Gastrocnemius medialis (tissue), 4 donors: ENCODE results near the gene COQ3. TPM values are rescaled to one million over a fixed set of nuclear protein-coding genes. Genes with fewer than 3 reads are reported as not detected.

Experiments used
- ATAC-seq, 2 donors: fragments of 150-250 bp; one replicate each; pipeline ENCODE4 v1.9.1; 2016
- DNase-seq, 2 donors: peaks; one replicate each; pipeline ENCODE4 v3.0.0-alpha.2; 2019
- H3K27ac ChIP-seq, 4 donors: fragments of 200-600 bp; sonication (generic); 1 replicate in 1 of 4; 2 replicates in 3 of 4; pipeline ENCODE4 v1.5.1; 2016 to 2018; ENCODE audit warnings: mild to moderate bottlenecking in 2 of 4, moderate library complexity in 1 of 4
- H3K27me3 ChIP-seq, 3 donors: fragments of 200-600 bp; sonication (generic) in 2 of 3; 1 replicate in 1 of 3; 2 replicates in 2 of 3; pipeline versions ENCODE4 v1.5.1 to v1.6.0; 2016 to 2019; ENCODE audit warnings: mild to moderate bottlenecking in 1 of 3, moderate library complexity in 1 of 3
- H3K36me3 ChIP-seq, 2 donors: fragments of 200-600 bp; sonication (generic) in 1 of 2; one replicate each; pipeline ENCODE4 v1.5.1; 2017 to 2018
- H3K4me1 ChIP-seq, 2 donors: fragments of 200-600 bp; sonication (generic) in 1 of 2; one replicate each; pipeline ENCODE4 v1.5.1; 2016 to 2017; ENCODE audit warnings: mild to moderate bottlenecking in 2 of 2
- H3K4me3 ChIP-seq, 4 donors: fragments of 200-600 bp; sonication (generic) in 3 of 4; 1 replicate in 1 of 4; 2 replicates in 3 of 4; pipeline ENCODE4 v1.5.1; 2016 to 2019; ENCODE audit warnings: mild to moderate bottlenecking in 2 of 4
- H3K9me3 ChIP-seq, 3 donors: fragments of 200-600 bp; sonication (generic) in 2 of 3; 1 replicate in 1 of 3; 2 replicates in 2 of 3; pipeline ENCODE4 v1.5.1; 2016 to 2019
- POLR2A ChIP-seq, 2 donors: fragments of 450-650 bp; IDR thresholded peaks; one replicate each; pipeline ENCODE4 v1.6.1; 2017; ENCODE audit warnings: antibody characterized with exemption in 2 of 2, mild to moderate bottlenecking in 2 of 2, moderate library complexity in 2 of 2
- in situ Hi-C, 4 donors: fragments of 200-750 bp; cut with MboI; loops; one replicate each; pipeline versions ENCODE4 v1.15.0 to v1.8.0; 2017; ENCODE audit warnings: low sequenced_read_pairs in 4 of 4
- intact Hi-C: fragments of 100-400 bp; cut with DNase I; formaldehyde crosslinking; loops from one replicate; pipeline ENCODE4 v1.15.1; 2023; ENCODE audit warnings: low total_unique reads
- total RNA-seq, 4 donors: library from RNA; depleted of rRNA; stranded (reverse); fragments of >200 nt; gene quantifications; one replicate each; pipeline versions ENCODE4 v1.1.0 to v1.2.3, GENCODE V29; 2016
- TF ChIP-seq, protein P1 (sequence below), 5 experiments: fragments of 450-650 bp in 3 of 5; fragments of 200-600 bp in 2 of 5; sonication (generic) in 2 of 5; IDR thresholded peaks in 4 of 5; conservative IDR thresholded peaks in 1 of 5; 1 replicate in 4 of 5; 2 replicates in 1 of 5; pipeline ENCODE4 v1.5.1; 2016 to 2019; ENCODE audit warnings: antibody characterized with exemption in 5 of 5, mild to moderate bottlenecking in 3 of 5, moderate library complexity in 3 of 5

Gene COQ3
- total RNA-seq, 4 donors from 2014 or later = 4.2 to 11.4 (median 7.3) TPM

DNA sequence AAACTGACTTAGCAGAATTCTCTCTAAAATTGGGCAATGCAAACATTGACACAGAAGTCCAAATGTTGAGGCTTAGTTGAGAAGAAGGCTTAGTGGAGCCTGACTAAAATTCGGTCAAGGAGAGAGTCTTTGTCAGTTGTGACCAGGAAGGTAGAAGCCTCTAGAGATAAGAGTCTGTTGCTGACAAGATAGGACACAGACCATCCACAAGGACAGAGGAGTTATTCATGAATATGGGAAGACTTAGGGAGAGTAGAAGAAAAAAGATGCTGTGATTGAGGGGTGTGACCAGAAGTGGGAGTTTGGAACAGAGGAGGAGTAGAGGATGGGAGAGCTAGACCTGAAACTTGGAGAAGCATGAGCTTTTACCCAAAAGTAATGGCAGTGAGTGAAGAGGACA lies 37.4 kb downstream of the COQ3 start:
- H3K36me3 ChIP-seq = no peaks in the 10 kb centered on the region
- TF ChIP-seq POLR2A (IDR thresholded peaks at IDR 0.05) = no peak
- TF ChIP-seq, protein P1, sequence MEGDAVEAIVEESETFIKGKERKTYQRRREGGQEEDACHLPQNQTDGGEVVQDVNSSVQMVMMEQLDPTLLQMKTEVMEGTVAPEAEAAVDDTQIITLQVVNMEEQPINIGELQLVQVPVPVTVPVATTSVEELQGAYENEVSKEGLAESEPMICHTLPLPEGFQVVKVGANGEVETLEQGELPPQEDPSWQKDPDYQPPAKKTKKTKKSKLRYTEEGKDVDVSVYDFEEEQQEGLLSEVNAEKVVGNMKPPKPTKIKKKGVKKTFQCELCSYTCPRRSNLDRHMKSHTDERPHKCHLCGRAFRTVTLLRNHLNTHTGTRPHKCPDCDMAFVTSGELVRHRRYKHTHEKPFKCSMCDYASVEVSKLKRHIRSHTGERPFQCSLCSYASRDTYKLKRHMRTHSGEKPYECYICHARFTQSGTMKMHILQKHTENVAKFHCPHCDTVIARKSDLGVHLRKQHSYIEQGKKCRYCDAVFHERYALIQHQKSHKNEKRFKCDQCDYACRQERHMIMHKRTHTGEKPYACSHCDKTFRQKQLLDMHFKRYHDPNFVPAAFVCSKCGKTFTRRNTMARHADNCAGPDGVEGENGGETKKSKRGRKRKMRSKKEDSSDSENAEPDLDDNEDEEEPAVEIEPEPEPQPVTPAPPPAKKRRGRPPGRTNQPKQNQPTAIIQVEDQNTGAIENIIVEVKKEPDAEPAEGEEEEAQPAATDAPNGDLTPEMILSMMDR (IDR thresholded peaks at IDR 0.05 in 4 of 5, conservative IDR thresholded peaks at IDR 0.05 in 1 of 5) = no peak
- peaks cover 0 to 24% (median 10%) of the 10 kb centered on the region in 3 donors for H3K27me3 ChIP-seq
- in situ Hi-C loops (no loop called here), intact Hi-C loops (no loop called here)
- H3K27ac ChIP-seq = no peak overlapping the region
- H3K9me3 ChIP-seq = no peaks in the 10 kb centered on the region
- DNase-seq (no peak), ATAC-seq (no peak)
- H3K4me1 ChIP-seq = no peaks in the 10 kb centered on the region
- H3K4me3 ChIP-seq = no peak overlapping the region

DNA sequence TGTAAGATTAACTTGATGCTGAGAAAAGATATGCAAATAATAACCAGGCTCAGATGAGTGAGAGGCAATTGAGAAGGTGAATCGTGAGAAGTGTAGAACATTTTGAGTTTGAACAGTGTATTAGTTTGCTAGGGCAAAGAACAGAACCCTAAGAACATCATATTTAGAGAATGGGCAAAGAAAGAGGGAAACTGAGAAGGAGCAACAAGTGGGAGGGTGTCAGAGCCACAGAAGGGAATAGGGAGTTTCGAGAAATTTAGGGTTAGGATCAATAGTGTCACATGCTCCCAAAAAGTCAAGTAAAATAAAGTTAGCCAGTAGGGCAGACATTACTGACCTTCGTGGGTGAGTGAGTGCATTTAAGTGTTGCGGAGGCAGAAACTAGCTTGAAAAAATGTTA lies 39.0 kb downstream of the COQ3 start:
- TF ChIP-seq, protein P1 (IDR thresholded peaks at IDR 0.05 in 4 of 5, conservative IDR thresholded peaks at IDR 0.05 in 1 of 5) = no peak

DNA sequence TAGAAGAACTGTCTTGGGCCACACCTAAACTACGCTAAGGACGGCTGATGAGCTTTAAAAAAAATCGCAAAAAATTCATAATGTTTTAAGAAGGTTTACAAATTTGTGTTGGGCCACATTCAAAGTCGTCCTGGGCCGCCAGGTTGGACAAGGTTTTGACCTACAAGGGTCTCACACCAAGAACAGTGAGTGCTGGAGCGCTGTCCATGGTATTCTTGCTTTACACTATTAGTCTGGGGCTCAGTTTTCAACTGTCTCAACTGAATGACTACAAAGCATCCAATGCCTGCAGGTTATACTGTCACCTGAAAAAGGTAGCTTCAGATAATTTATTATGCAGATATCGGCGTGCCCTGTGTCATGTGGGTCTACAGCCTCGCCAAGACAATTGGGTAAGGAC lies 40.9 kb downstream of the COQ3 start:
- no peak for DNase-seq
- in situ Hi-C loops = no loop called here
- intact Hi-C loops = no loop called here
- Histone ChIP-seq H3K4me1 (peaks cover 0 to 5% of the 10 kb centered on the region in 2 donors), H3K36me3 (no peaks in the 10 kb centered on the region), H3K27ac (no peak overlapping the region), H3K27me3 (peaks cover 28 to 32% (median 29%) of the 10 kb centered on the region in 3 donors), H3K4me3 (no peak overlapping the region), H3K9me3 (no peaks in the 10 kb centered on the region)
- TF ChIP-seq, protein P1 (IDR thresholded peaks at IDR 0.05 in 4 of 5, conservative IDR thresholded peaks at IDR 0.05 in 1 of 5) = no peak
- no peak for TF ChIP-seq POLR2A (IDR thresholded peaks at IDR 0.05)
- no peak for ATAC-seq

More for the DNA sequence above, 39.0 kb downstream of the COQ3 start:
- Histone ChIP-seq H3K27ac (no peak overlapping the region), H3K4me1 (no peaks in the 10 kb centered on the region), H3K36me3 (no peaks in the 10 kb centered on the region), H3K4me3 (no peak overlapping the region), H3K9me3 (no peaks in the 10 kb centered on the region), H3K27me3 (peaks cover 16 to 27% (median 25%) of the 10 kb centered on the region in 3 donors)
- in situ Hi-C loops = no loop called here
- no peak for ATAC-seq
- no peak for DNase-seq
- intact Hi-C loops = no loop called here

DNA sequence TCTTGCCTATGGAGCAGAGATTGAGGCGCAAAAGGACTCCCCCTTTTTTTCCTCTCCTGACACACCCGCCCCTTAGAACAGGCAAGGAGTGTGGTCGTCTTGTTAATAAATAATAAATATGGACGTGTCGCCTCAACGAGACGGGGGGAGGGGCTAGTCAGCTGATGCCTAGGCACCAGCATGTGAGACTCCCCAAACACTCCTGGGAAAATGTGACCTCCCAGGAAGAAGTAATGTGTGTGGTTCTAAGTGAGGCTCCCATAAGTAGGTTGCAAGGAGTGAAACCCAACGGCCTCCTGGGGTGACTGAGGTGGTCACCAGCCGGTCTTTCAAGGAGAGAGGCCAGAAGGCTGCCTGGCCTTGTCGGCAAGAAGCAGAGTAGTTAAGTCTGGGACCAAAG lies 43.4 kb downstream of the COQ3 start:
- peaks cover 29 to 38% (median 30%) of the 10 kb centered on the region in 3 donors for H3K27me3 ChIP-seq

More for the DNA sequence above, 43.4 kb downstream of the COQ3 start:
- DNase-seq (no peak), ATAC-seq (no peak)
- Histone ChIP-seq H3K27ac (no peak overlapping the region), H3K4me3 (no peak overlapping the region), H3K36me3 (no peaks in the 10 kb centered on the region), H3K9me3 (no peaks in the 10 kb centered on the region), H3K4me1 (peaks cover 0 to 5% of the 10 kb centered on the region in 2 donors)
- intact Hi-C loops = no loop called here
- TF ChIP-seq, protein P1 (IDR thresholded peaks at IDR 0.05 in 4 of 5, conservative IDR thresholded peaks at IDR 0.05 in 1 of 5) = no peak
- in situ Hi-C loops = no loop called here
